Activated CD4-positive, alpha-beta T cell treated with anti-CD3 and anti-CD28 coated beads, Interleukin-2, amount 50 U/mL, for 16 hours (primary cell): ENCODE results near the gene POLR1E.
"Not testable (repeated sequence)": the region's sequence is repeated elsewhere in the genome, so short reads cannot be mapped to it uniquely, and the experiment has no call there.

Experiments
- DNase-seq: peaks from one replicate; pipeline ENCODE4 v3.0.0-alpha.2; 2020

Gene POLR1E

GRCh38 chr9:37465249-37466036 is 20.3 kb upstream of the POLR1E start, which contains the start of gene ZBTB5:
ZBTB5 (minus strand) TSS chr9:37465450; CDS start chr9:37442551, 22,899 bp downstream.
- peak; percentile 99 for DNase-seq

DNA sequence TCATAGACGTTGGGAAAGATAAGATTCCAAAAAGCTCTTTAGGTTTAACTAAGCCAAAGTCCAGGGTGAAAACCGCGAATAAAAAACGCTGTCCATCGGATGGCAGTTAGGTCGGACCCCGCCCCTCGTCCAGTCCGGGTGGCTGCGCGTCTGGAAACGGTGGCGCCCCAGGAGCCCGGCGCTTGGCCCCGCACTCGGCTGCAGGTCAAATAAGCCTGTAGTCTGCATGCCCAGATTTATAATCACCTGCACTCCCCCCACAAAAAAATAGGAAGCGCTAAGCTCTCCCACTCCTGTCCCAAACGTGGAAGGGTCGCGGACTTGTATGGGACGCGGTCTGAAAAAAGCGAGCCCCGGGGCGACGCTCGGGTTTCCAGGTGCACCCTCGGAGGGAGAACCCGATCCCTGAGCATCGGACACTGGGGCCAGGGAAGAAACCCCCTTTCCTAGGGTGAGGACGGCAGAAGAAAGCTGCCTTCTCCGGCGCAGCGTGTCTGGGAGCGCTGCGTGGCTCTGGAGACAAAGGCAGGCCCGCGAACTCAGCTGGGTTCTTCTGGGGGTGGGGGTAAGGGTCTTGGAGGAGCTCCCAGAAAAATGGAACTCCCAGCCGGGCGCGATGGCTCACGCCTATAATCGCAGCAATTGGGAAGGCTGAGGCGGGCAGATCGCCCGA is 19.6 kb upstream of the POLR1E start:
- DNase-seq, result no peak

DNA sequence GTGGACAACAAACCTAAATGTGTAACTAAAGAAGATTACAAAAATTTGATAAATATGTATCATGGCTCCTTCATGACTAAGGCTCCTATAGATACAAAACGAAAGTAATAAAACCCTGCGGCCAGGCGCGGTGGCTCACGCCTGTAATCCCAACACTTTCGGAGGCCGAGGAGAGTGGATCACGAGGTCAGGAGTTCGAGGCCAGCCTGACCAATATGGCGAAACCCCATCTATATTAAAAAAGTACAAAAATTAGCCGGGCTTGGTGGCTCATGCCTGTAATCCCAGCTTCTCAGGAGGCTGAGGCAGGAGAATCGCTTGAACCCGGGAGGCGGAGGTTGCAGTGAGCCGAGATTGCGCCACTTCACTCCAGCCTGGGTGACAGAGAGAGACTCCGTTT is 18.2 kb upstream of the POLR1E start:
- not testable (repeated sequence) for DNase-seq

DNA sequence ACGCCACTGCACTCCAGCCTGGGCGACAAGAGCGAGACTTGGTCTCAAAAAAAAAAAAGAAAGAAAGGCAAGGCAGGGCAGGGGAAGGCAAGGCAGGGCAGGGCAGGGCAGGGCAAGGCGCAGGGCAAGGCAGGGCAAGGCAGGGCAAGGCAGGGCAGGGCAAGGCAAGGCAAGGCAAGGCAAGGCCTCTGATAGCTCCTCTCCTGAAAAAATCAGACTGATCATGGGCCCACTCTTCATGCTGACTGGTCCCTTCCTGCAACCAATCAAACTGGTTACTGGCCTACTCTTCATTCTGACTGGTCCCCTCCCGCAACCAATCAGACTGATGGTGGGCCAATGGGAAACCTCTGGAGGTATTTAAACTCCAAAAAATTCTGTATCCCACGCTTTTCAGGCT is 17.1 kb upstream of the POLR1E start:
- no peak for DNase-seq

DNA sequence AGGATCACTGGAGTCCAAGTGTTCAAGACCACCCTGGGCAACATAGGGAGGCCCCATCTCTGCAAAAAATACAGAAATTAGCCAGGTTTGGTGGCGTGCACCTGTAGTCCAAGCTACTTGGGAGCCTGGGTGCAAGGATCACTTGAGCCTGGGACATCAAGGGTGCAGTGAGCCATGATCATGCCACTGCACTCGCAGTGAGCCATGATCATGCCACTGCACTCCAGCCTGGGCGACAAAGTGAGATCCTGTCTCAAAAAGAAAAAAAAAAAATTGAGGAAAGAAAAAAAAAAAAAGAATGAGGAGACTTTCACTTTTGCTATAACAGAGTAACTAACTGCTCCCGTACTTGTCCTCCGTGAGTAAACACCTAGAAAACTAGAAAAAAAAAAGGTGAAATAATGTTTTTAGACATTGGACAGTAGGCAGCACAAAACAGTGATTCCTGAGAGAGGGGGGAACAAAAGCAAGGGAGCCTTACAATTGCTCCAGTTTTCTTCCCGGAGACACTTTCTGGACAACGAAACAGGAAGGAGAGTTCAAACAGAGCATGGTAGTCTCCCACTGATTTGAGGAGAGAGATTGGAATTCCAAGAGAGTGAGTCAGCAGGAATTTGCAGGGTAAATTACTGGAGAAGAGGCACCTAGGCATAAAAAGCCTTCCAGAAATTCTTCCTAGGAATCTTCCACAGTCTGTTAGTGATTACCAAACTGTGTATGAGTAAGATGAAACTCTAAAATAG is 13.6 kb upstream of the POLR1E start:
- no peak for DNase-seq

GRCh38 chr9:37473982-37474381 is 11.8 kb upstream of the POLR1E start:
- not testable (repeated sequence) for DNase-seq

DNA sequence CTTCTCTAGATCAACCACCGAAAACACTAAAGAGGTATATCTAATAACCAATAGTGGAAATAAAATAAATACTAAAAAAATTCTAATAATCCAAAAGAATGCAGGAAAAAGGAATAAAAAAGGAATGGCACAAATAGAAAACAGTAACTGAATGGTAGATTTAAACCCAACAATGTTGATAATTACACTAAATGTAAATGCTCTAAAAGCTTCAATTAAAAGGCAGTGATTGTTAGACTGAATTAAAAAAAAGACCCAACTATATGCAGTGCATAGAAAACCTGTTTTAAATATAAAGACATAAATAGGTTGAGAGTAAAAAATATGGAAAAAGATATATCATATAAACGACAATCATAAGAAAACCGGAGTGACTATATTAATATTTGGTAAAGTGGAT is 11.3 kb upstream of the POLR1E start:
- no peak for DNase-seq

GRCh38 chr9:37476930-37477329 is 8.8 kb upstream of the POLR1E start:
- no peak for DNase-seq

GRCh38 chr9:37477443-37477842 is 8.3 kb upstream of the POLR1E start:
- not testable (repeated sequence) for DNase-seq

DNA sequence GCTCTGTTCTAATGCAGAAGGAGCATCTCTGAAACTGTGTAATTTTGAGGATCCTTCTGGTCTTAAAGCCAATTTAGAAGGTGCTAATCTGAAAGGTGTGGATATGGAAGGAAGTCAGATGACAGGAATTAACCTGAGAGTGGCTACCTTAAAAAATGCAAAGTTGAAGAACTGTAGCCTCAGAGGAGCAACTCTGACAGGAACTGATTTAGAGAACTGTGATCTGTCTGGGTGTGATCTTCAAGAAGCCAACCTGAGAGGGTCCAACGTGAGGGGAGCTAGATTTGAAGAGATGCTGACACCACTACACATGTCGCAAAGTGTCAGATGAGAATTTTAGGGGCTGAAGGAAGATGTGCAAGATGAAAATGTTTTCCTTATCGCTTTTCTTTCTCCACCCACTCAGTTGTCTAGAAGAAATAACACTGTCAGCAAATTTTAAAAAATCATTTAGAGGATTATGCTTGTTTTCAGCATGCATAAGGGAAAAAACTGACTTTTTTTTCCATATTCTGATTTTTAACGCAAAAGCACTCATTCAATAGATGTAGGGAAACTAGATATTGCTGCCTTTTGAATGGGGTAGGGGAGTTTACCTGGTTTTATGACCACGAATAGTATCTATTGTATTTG is 7.6 kb upstream of the POLR1E start:
- not testable (repeated sequence) for DNase-seq

GRCh38 chr9:37480759-37481158 is 5.0 kb upstream of the POLR1E start:
- DNase-seq, result no peak

GRCh38 chr9:37486256-37486615 is 488 bp downstream of the POLR1E start:
- DNase-seq, result no peak

DNA sequence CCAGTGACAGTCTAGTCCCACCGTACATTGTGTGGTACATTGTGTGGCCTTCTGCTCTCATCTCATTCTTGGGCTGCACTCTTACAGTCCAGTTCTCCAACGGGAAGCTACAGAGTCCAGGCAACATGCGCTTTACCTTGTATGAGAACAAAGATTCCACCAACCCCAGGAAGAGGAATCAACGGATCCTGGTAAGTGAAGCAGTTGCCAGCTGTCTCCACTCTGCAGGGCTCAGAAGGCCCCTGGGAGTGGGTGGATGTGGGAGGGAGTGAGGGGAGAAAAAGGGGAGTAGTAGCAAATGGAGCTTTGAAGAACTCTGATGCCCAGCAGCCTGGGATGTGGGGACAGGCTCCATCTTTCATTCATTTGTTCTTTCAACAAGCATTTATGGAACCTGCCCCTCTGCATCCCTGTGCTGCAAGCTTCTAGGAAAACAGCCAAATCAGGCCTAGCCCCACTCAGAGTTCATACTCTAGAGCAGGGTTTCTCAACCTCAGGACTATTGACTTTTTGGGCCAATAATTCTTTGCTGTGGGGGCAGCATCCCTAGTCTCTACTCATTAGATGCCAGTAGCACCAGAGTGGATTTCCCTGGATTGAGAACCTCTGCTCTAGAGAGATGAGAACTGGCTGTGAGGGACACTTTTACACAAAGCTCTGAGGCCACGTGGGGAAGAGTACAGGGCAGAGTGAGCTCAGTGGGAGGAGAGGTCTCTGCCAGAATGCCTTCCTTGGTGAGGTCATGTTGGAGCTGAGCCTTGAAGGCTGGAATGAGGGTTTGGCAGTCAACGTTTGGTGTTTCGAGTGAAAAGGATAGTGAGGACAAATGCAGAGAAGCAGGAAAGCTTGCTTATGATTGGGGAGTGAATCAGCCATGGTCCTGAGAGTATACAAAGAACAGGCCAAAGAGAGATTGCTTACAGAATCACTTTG is 1.1 kb downstream of the POLR1E start:
- no peak for DNase-seq

DNA sequence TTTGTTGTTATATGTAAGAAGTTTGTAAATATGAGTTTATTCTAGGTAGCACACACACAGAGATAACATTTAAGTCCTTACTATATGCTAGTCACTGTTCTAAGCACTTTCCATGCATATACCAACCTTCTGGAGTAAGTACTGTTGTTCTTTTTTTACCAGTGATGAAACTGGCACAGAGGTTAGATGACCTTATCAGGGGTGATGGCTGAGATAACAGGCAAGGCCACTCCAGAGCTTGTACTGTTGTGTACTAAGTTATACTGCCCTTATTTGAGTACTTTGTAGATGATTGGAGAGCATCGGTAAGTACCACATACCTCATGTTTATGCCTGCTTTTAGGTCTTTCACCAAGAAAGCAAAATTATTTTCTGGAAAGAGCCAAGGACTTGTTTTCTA is 6.2 kb downstream of the POLR1E start:
- no peak for DNase-seq

GRCh38 chr9:37495571-37495970 is 9.8 kb downstream of the POLR1E start:
- DNase-seq, result no peak

DNA sequence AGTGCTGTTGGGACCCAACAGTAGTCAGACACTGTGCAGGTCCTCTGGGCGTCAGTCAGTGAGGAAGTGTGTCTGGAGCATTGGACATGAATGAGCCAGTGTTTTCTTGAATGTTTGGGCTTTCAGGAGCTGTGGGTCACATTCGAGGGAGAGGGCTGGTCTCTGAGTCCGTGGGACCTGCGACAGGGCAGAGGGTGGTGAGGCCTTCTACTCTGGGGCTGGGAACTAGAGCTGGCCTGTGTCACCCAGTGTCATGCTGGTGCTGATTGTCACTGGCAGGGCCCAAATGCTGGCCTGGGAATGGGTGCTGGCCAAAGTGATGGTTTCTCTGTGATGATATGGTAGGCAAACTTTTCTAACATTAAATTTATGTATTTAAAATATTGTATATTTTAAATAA is 10.3 kb downstream of the POLR1E start:
- DNase-seq, result no peak

DNA sequence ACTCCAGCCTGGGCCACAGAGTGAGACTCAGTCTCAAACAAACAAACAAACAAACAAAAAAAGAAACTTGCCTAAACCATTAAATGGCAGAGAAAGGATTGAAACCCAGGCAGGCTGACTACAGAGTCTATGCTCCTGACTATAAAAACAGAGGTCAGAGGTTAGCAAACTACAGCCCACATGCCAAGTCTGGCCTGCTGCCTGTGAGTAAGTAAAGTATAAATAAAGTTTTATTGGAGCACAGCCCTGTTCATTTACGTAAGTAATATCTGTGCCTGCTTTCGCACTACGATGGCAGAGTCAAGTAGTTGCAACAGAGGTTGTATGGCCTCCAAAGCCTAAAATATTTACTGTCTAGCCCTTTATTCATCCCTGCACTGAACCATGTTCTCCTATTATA is 11.6 kb downstream of the POLR1E start:
- no peak for DNase-seq

DNA sequence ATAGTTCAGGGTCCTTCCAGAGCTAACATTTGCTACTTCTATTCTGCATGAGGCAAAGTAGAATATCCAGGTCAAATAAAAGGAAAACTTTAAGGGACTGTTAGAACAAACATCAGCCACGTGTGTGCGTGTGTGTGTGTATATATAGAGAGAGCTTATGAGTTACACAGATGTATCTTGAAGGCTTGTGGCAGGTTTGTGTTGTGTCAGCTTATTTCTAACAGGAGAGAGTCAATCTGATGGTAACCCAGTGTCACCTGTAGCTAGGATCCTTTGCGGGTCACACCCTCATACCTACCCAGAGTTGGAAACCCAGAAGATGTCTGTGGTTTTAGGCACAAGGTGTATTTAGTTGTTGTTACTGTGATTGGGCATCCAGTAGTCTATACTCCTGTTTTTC is 12.7 kb downstream of the POLR1E start:
- no peak for DNase-seq

- DNase-seq, result no peak
These were observed 13.5 kb downstream of the POLR1E start for GRCh38 chr9:37499297-37499696.

- no peak for DNase-seq
These were observed 16.3 kb downstream of the POLR1E start for GRCh38 chr9:37501957-37502596.

DNA sequence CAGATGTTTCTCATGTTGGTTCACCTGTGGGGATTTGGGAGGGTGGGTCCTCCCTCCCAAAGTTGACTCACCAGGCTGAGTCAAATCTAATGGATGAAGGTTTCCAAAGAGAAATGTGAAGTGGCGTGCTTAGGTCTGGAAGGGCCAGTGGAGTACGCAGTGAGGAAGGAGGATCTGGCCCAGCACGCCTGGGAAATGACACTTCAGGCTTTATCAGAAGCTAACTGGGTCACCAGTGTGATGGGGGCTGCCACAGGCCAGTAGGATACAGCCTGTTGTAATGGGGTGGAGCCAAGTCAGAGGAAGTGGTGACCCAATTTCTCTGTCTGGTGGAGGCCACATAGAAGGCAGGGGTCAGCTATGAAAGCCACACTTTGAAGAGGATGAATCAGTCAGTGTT is 18.0 kb downstream of the POLR1E start:
- peak; percentile 43 for DNase-seq

- DNase-seq, result no peak
These were observed 18.9 kb downstream of the POLR1E start for GRCh38 chr9:37504605-37505004.
